IPS DF 6.9 (cell line): ENCODE data around the gene RING1.

Experiments used
- DNase-seq: peaks from one replicate; pipeline ENCODE4 v3.0.0-alpha.2; 2013; ENCODE audit warnings: low read depth, low spot score
- H3K27ac ChIP-seq: one replicate; pipeline ENCODE4 v1.5.1; 2013; ENCODE audit warnings: low read length, control low read depth
- H3K27me3 ChIP-seq: 2 replicates; pipeline ENCODE4 v1.6.1; 2013; ENCODE audit warnings: mild to moderate bottlenecking, low read length; ENCODE audit not compliant: control insufficient read depth, insufficient read depth
- H3K36me3 ChIP-seq: 2 replicates; pipeline ENCODE4 v1.6.1; 2013; ENCODE audit warnings: low read length; ENCODE audit not compliant: control insufficient read depth, insufficient read depth
- H3K4me1 ChIP-seq: 2 replicates; pipeline ENCODE4 v1.6.1; 2013; ENCODE audit warnings: low read length; ENCODE audit not compliant: control insufficient read depth, insufficient read depth
- H3K4me3 ChIP-seq: 2 replicates; pipeline ENCODE4 v1.5.1; 2013; ENCODE audit warnings: mild to moderate bottlenecking, low read length
- H3K9me3 ChIP-seq: 2 replicates; pipeline ENCODE4 v1.6.1; 2013; ENCODE audit warnings: low read length, inconsistent platforms; ENCODE audit not compliant: control insufficient read depth, insufficient read depth
- WGBS: extraction: QIAGEN DNeasy Blood & Tissue Kit; methylation state at CpG from one replicate; pipeline ENCODE4 v1.1.7; 2013; ENCODE audit warnings: mixed read lengths, missing lambda C conversion rate; ENCODE audit not compliant: insufficient read length, insufficient coverage; 5-methylcytosine and 5-hydroxymethylcytosine counted together

RING1 gene

GRCh38 chr6:33193619-33194018 is 14.7 kb upstream of the RING1 start:
- DNase-seq: no peak
- H3K4me3 ChIP-seq: no peak overlapping the region; the same call in 1 of the 2 replicates
- no peak overlapping the region for H3K27ac ChIP-seq
- no peaks in the 10 kb centered on the region for H3K9me3 ChIP-seq
- WGBS: no CpG with 5 or more reads among the region's 6 CpGs
- peaks cover 7% of the 10 kb centered on the region for H3K4me1 ChIP-seq
- H3K36me3 ChIP-seq: peaks cover 4% of the 10 kb centered on the region; the same call in 1 of the 2 replicates
- H3K27me3 ChIP-seq: peaks cover 2% of the 10 kb centered on the region; the same call in 1 of the 2 replicates

- WGBS: no CpG with 5 or more reads among the region's 8 CpGs
- no peak overlapping the region for H3K27ac ChIP-seq
- peaks cover 2% of the 10 kb centered on the region; the same call in 1 of the 2 replicates for H3K27me3 ChIP-seq
- no peak for DNase-seq
- peaks cover 4% of the 10 kb centered on the region; the same call in 1 of the 2 replicates for H3K36me3 ChIP-seq
- H3K4me3 ChIP-seq: no peak overlapping the region
- peaks cover 7% of the 10 kb centered on the region for H3K4me1 ChIP-seq
- no peaks in the 10 kb centered on the region for H3K9me3 ChIP-seq
These were observed 13.8 kb upstream of the RING1 start for GRCh38 chr6:33194431-33194979.

GRCh38 chr6:33195304-33196165 is 12.8 kb upstream of the RING1 start:
- WGBS: no CpG with 5 or more reads among the region's 15 CpGs
- no peak for DNase-seq
- Histone ChIP-seq H3K36me3 (peaks cover 4% of the 10 kb centered on the region; the same call in 1 of the 2 replicates), H3K4me3 (no peak overlapping the region), H3K9me3 (no peaks in the 10 kb centered on the region), H3K4me1 (peaks cover 7% of the 10 kb centered on the region), H3K27me3 (peaks cover 2% of the 10 kb centered on the region; the same call in 1 of the 2 replicates), H3K27ac (no peak overlapping the region)

- no peak for DNase-seq
These were observed 10.8 kb upstream of the RING1 start for GRCh38 chr6:33197431-33198048.

GRCh38 chr6:33198159-33198852 is 10.0 kb upstream of the RING1 start:
- no peak for DNase-seq
- no peak overlapping the region for H3K4me3 ChIP-seq
- no CpG with 5 or more reads among the region's 6 CpGs for WGBS
- no peaks in the 10 kb centered on the region for H3K27me3 ChIP-seq
- no peaks in the 10 kb centered on the region for H3K9me3 ChIP-seq
- no peak overlapping the region for H3K27ac ChIP-seq
- H3K4me1 ChIP-seq: peaks cover 5% of the 10 kb centered on the region; the same call in 1 of the 2 replicates
- H3K36me3 ChIP-seq: peaks cover 10% of the 10 kb centered on the region; the same call in 1 of the 2 replicates

More at GRCh38 chr6:33197431-33198048, 10.8 kb upstream of the RING1 start:
- Histone ChIP-seq H3K27me3 (no peaks in the 10 kb centered on the region), H3K4me3 (no peak overlapping the region), H3K9me3 (no peaks in the 10 kb centered on the region), H3K36me3 (peaks cover 6% of the 10 kb centered on the region; the same call in 1 of the 2 replicates), H3K4me1 (peaks cover 5% of the 10 kb centered on the region; the same call in 1 of the 2 replicates), H3K27ac (no peak overlapping the region)
- no CpG with 5 or more reads among the region's 12 CpGs for WGBS

GRCh38 chr6:33198853-33199436 is 9.4 kb upstream of the RING1 start:
- Histone ChIP-seq H3K36me3 (peaks cover 15% of the 10 kb centered on the region; the same call in 1 of the 2 replicates), H3K4me1 (peaks cover 6% of the 10 kb centered on the region; the same call in 1 of the 2 replicates), H3K27ac (no peak overlapping the region), H3K9me3 (no peaks in the 10 kb centered on the region), H3K4me3 (no peak overlapping the region; the same call in 1 of the 2 replicates), H3K27me3 (no peaks in the 10 kb centered on the region)
- no peak for DNase-seq
- no CpG with 5 or more reads among the region's 3 CpGs for WGBS

- no CpG with 5 or more reads among the region's 26 CpGs for WGBS
These were observed 8.5 kb upstream of the RING1 start for GRCh38 chr6:33199687-33200218.

GRCh38 chr6:33200219-33201146 is 7.8 kb upstream of the RING1 start, which contains the start of the genes RXRB and SLC39A7:
TSS of gene RXRB (minus strand) at chr6:33200665. CDS start at chr6:33200476, 189 bp downstream.
TSS of gene SLC39A7 (plus strand) at chr6:33200867. CDS start at chr6:33201246, 379 bp downstream.
- Histone ChIP-seq H3K27ac (no peak within 1 kb of the TSS), H3K27me3 (no peaks in the 10 kb centered on the region), H3K4me3 (peak within 1 kb of the TSS; percentile 72), H3K9me3 (no peaks in the 10 kb centered on the region), H3K4me1 (peaks cover 10% of the 10 kb centered on the region; the same call in 1 of the 2 replicates), H3K36me3 (peaks cover 14% of the 10 kb centered on the region; the same call in 1 of the 2 replicates)
- no CpG with 5 or more reads among the region's 68 CpGs for WGBS
- peak; percentile 96 for DNase-seq

More at GRCh38 chr6:33199687-33200218, 8.5 kb upstream of the RING1 start:
- Histone ChIP-seq H3K36me3 (peaks cover 15% of the 10 kb centered on the region; the same call in 1 of the 2 replicates), H3K27me3 (no peaks in the 10 kb centered on the region), H3K4me1 (peaks cover 8% of the 10 kb centered on the region; the same call in 1 of the 2 replicates), H3K9me3 (no peaks in the 10 kb centered on the region), H3K27ac (no peak overlapping the region), H3K4me3 (peak overlapping the region; percentile 72)
- DNase-seq: no peak
